Measurements from ENCODE around the gene ZNF214. TPM values are rescaled to one million over a fixed set of nuclear protein-coding genes. Genes with fewer than 3 reads are reported as not detected.
"Not testable (repeated sequence)": the region's sequence is repeated elsewhere in the genome, so short reads cannot be mapped to it uniquely, and the experiment has no call there.

The ZNF214 gene
- polyA plus RNA-seq, 3 donors, result not detected

GRCh38 chr11:6962141-6962540 is 58.0 kb downstream of the ZNF214 start:
- H3K27ac ChIP-seq (ENCODE audit: low read depth in 1 of 2, low read length in 2 of 2), result no peak overlapping the region
- H3K27me3 ChIP-seq (ENCODE audit: control insufficient read depth in 2 of 2, insufficient read depth in 2 of 2, low read length in 2 of 2), result no peaks in the 10 kb centered on the region
- TF ChIP-seq CTCF (IDR thresholded peaks at IDR 0.05), result no peak
- no peaks in the 10 kb centered on the region for H3K4me1 ChIP-seq (ENCODE audit: control insufficient read depth in 1 of 2, insufficient read depth in 2 of 2, low read length in 2 of 2)
- no peak overlapping the region for H3K4me3 Mint-ChIP-seq
- no peak for DNase-seq
- H3K36me3 ChIP-seq (replicated peaks in 1 of 2; ENCODE audit: control insufficient read depth in 1 of 2, insufficient read depth in 2 of 2, low read length in 2 of 2), result no peaks in the 10 kb centered on the region
- no peaks in the 10 kb centered on the region for H3K4me1 Mint-ChIP-seq
- H2AFZ ChIP-seq (ENCODE audit: insufficient read depth, low read depth, low read length, poor library complexity, severe bottlenecking), result no peak overlapping the region
- H4K20me1 ChIP-seq (ENCODE audit: insufficient read depth, low read length), result no peaks in the 10 kb centered on the region
- intact Hi-C loops (cut with micrococcal nuclease), result no loop called here
- no peaks in the 10 kb centered on the region for H3K79me2 ChIP-seq (ENCODE audit: insufficient read depth, low read length)
- H3K4me3 ChIP-seq (replicated peaks in 1 of 3; ENCODE audit: low read depth in 2 of 3, low read length in 3 of 3), result no peak overlapping the region
- no peaks in the 10 kb centered on the region for H3K9me3 ChIP-seq (replicated peaks in 1 of 2; ENCODE audit: control insufficient read depth in 1 of 2, insufficient read depth in 1 of 2, low read length in 2 of 2)
- no peak overlapping the region for H3K4me2 ChIP-seq (replicated peaks; ENCODE audit: extremely low read depth, low read length, poor library complexity, severe bottlenecking)
- H3K27ac Mint-ChIP-seq, result no peak overlapping the region
- H3K27me3 Mint-ChIP-seq (ENCODE audit: low read depth in 3 of 3), result no peaks in the 10 kb centered on the region
- H3K36me3 Mint-ChIP-seq, result no peaks in the 10 kb centered on the region
- H3K9ac ChIP-seq (ENCODE audit: insufficient read depth, low read length, poor library complexity, severe bottlenecking), result no peak overlapping the region
- peaks cover 0 to 2% (median 0%) of the 10 kb centered on the region in 7 donors for H3K9me3 Mint-ChIP-seq

GRCh38 chr11:6954248-6954647 is 65.9 kb downstream of the ZNF214 start:
- H3K4me3 Mint-ChIP-seq; H3K79me2 ChIP-seq (ENCODE audit: insufficient read depth, low read length); H3K4me1 ChIP-seq (ENCODE audit: control insufficient read depth in 1 of 2, insufficient read depth in 2 of 2, low read length in 2 of 2); H3K36me3 ChIP-seq (replicated peaks in 1 of 2; ENCODE audit: control insufficient read depth in 1 of 2, insufficient read depth in 2 of 2, low read length in 2 of 2); H3K27me3 ChIP-seq (ENCODE audit: control insufficient read depth in 2 of 2, insufficient read depth in 2 of 2, low read length in 2 of 2); H3K27ac Mint-ChIP-seq; DNase-seq; H3K4me3 ChIP-seq (replicated peaks in 1 of 3; ENCODE audit: low read depth in 2 of 3, low read length in 3 of 3); H3K27ac ChIP-seq (ENCODE audit: low read depth in 1 of 2, low read length in 2 of 2); H2AFZ ChIP-seq (ENCODE audit: insufficient read depth, low read depth, low read length, poor library complexity, severe bottlenecking); H3K9ac ChIP-seq (ENCODE audit: insufficient read depth, low read length, poor library complexity, severe bottlenecking); H4K20me1 ChIP-seq (ENCODE audit: insufficient read depth, low read length); H3K36me3 Mint-ChIP-seq; H3K4me2 ChIP-seq (replicated peaks; ENCODE audit: extremely low read depth, low read length, poor library complexity, severe bottlenecking); H3K4me1 Mint-ChIP-seq; intact Hi-C loops (cut with micrococcal nuclease); H3K9me3 ChIP-seq (replicated peaks in 1 of 2; ENCODE audit: control insufficient read depth in 1 of 2, insufficient read depth in 1 of 2, low read length in 2 of 2); H3K27me3 Mint-ChIP-seq (ENCODE audit: low read depth in 3 of 3): not testable (repeated sequence)
- peaks cover 3 to 16% (median 9%) of the 10 kb centered on the region in 7 donors for H3K9me3 Mint-ChIP-seq
- WGBS (ENCODE audit: insufficient coverage), result 96% methylated on average over 4 of the region's 10 CpGs

Other genes starting within 250 kb of the ZNF214 start
- not detected for gene OR2AG2, start 248.4 kb downstream of the ZNF214 start, polyA plus RNA-seq
- gene OR2AG1, start 237.3 kb downstream of the ZNF214 start, polyA plus RNA-seq, result not detected
- not detected for gene OR6A2, start 220.7 kb downstream of the ZNF214 start, polyA plus RNA-seq
- gene OR10A5, start 174.7 kb downstream of the ZNF214 start, polyA plus RNA-seq, result not detected
- not detected for gene OR10A2, start 157.3 kb downstream of the ZNF214 start, polyA plus RNA-seq
- gene OR10A4, start 143.7 kb downstream of the ZNF214 start, polyA plus RNA-seq, result not detected
- not detected for gene OR2D2, start 127.8 kb downstream of the ZNF214 start, polyA plus RNA-seq
- gene OR2D3, start 99.3 kb downstream of the ZNF214 start, polyA plus RNA-seq, result not detected
- under 1 TPM in 1 of 3 donors, not detected in 2; 0.08 TPM for gene ZNF215, start 93.9 kb downstream of the ZNF214 start, polyA plus RNA-seq
- not detected for gene NLRP14, start 133 bp upstream of the ZNF214 start, polyA plus RNA-seq
- gene RBMXL2, start 68.7 kb upstream of the ZNF214 start, polyA plus RNA-seq, result not detected
- gene SYT9, start 231.6 kb upstream of the ZNF214 start, polyA plus RNA-seq, result not detected